Activated CD8-positive, alpha-beta memory T cell treated with anti-CD3 and anti-CD28 coated beads, Interleukin-2, amount 50 U/mL, for 24 hours (primary cell): ENCODE data around the gene RIMBP2.
"Not testable (repeated sequence)": the region's sequence is repeated elsewhere in the genome, so short reads cannot be mapped to it uniquely, and the experiment has no call there.

ENCODE experiments used
- DNase-seq: peaks from one replicate; pipeline ENCODE4 v3.0.0-alpha.2; 2020; ENCODE audit errors: extremely low read depth

Gene RIMBP2

DNA sequence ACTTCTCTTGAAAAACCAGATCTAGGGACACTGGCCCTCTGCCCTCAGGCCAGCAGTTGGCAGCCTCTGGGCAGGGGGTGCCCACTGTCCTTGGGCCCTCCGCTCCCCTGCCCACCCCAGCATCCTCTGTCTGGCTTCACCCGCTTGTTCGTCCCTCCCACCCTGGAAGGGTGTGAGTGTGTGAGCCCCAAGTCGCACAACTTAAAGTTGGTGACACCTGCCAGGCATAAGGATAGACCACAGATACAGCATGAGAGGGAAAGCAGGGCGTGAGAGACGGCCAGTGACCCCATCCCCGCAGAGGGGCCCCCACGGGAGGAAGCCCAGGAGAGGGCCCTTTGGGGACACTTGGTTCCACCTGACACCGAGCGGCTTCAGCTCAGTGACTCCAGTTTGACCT lies 23.5 kb upstream of the RIMBP2 start:
- DNase-seq = no peak

GRCh38 chr12:130738403-130738802 lies 22.3 kb upstream of the RIMBP2 start:
- DNase-seq = not testable (repeated sequence)

- DNase-seq = no peak
Measured at GRCh38 chr12:130737731-130738130, 21.6 kb upstream of the RIMBP2 start.

DNA sequence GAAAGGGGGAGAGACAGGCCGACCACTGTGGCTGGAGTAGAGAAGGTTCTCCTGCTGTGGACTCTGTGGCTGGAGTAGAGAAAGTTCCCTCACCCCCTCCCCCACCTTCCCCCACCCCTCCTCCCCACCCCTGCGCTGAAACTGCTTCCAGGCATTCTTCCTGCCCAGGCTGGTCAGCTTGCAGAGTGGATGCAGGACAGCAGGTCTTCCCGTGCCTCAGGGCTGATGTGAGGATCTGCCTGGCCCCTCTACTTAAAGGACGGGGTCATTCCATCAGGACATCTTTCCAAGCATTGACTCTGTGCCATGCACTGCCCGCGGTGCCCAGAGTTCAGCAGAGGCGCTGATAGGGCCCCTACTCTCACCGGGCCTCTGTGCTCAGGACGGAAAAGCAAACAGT lies 13.2 kb upstream of the RIMBP2 start:
- no peak for DNase-seq

- no peak for DNase-seq
Measured at GRCh38 chr12:130728158-130729058, 12.3 kb upstream of the RIMBP2 start.

DNA sequence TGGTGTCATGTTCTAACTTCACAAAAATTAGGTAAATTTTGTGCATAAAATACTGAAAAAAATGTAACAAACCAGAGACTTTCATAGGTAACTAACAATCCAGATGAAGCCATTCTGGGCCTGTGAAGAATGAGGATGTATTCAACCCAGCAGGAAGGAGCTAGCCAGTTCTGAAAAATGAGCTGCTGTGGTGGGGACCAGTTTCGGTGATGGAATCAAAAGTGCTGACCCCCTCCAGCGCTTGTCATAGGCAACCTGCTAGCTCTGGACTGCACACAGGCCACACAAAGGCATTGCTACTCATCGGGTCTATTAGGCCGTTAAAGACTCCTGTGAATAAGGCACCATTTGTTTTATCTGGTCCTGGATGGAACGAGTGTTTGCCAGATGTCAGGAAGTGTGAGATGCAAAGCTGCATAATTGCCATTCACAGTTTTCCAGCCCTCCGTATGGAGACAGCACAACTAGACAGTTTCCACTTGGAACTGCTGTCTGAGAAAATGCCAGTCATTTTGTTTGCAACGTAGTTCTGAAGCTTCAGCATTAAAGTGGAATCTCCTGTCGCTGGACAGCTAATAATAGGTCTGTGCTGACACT lies 3.3 kb upstream of the RIMBP2 start:
- no peak for DNase-seq

DNA sequence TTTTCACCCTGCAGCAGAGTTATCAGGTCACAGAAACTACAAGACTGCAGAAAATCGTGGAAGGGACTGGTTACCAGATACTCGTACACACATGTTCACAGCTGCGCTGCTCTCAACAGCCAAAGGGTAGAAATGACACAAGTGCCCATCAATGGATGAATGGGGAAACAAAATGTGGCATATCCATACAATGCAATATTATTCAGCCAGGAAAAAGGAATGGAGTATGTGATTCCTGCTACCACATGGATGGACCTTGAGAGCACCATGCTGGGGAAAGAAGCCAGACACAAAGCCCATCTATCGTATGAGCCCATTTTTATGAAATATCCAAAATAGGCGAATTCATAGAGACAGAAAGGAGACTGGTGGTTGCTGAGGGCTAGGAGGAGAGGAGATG lies 1.7 kb upstream of the RIMBP2 start:
- no peak for DNase-seq

DNA sequence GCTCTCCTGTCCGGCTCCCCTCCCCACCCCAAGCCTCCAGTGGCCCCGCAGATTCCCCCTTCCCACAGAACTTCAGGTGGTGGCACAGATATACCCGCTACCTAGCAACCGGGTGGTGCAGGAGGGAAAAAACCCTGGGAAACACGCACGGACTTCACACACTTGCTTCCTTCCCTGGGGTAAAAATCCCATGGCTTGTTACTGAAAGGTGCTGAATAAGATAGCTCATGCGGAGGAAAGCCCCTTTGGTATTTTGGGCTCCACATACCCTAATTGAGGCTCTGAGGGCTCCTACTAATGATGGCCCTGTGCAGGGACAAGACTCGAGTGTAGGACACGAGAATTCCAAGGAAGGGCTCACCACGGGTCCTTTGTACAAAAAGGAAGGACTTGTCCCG lies 869 bp upstream of the RIMBP2 start:
- DNase-seq = no peak

DNA sequence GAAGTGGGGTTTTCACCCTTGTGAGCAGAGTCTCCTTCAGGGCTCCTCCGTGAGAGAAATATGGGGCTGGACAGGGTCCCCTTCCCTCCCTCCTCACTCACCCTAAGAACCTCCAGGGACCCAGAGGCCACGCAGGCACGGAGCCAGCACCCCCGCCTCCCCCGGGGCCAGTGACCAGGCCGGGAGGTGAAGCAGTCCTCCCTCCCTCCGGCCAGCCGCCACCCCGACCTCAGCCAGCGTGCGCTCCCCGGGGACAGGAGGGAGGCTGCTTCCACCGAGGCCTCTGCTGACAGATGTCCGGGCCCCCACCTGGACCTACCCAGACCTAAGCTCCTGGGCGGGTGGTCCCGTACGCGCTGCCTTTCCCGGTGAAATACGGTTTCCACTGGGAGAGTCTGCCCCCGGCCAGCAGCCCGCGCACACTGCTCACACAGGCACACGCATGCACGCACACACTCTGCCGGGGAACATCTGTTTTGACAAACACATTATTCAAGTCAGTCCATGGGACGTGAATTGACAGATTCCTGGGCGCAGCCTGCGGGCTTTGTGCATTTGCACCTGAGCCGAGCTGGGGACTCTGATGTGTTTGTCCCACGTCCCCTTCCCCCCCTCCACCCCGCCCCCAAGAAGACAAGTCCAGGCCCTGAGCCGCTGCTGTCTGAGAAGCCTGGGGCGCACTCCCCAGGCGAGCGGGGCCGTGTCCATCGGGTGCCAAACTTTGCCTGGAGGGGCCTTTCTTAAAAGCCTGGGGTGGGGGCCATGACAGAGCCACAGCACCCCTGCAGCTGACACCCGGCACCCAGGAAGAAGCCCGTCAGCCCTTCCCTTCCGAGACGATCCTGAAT lies 725 bp downstream of the RIMBP2 start:
- DNase-seq = no peak

DNA sequence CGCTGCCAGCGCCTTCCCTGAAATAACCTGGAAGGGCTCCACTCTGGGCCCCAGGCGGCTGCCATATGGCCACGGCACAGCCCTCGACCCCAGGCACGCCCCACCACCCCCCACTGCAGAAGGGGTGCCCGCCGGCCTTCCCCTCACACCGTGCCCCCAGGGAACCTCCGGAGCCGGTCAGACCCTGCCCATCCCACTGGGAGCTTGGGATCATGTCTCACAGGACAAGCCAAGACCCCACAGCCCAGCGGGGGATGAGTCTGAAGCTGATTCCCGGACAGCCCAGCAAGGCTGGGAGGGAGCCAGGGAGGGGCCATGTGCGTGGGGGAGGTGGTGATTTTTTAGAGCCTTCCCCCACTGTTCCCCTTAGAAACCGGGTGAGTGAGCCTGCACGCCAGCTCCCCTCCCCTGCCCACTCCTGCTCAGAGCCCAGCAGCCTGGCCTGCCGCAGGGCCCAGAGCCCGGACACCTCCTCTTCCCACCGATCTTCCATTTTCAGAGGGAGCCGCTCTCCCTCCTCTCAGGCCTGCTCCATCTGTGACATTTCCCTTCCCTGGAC lies 1.4 kb downstream of the RIMBP2 start:
- no peak for DNase-seq

DNA sequence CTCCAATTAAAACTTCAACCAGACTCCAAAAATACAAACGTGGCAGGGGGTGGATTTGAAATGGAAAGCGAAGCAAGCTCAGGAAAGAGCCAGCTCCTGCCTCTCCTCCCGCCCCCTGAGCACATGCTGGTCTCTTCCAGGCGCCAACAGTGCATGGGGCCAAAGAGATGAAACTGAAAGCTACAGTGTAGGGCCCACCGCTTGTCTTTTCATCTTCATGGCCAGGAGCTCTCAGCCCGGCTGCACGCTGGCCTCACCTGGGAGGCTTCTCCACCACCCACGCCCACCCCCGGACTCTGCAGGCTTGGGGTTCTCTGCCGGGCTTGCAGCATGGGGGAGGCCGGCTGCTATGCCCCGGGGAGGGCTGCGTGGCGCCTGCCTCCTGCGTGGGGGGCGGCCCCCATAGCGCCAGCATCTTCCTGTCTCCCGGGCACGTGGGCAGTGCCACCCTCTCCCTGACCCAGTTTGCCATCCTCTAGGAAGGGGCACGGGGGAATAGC lies 2.0 kb downstream of the RIMBP2 start:
- DNase-seq = no peak

GRCh38 chr12:130713581-130713991 lies 2.5 kb downstream of the RIMBP2 start:
- no peak for DNase-seq

DNA sequence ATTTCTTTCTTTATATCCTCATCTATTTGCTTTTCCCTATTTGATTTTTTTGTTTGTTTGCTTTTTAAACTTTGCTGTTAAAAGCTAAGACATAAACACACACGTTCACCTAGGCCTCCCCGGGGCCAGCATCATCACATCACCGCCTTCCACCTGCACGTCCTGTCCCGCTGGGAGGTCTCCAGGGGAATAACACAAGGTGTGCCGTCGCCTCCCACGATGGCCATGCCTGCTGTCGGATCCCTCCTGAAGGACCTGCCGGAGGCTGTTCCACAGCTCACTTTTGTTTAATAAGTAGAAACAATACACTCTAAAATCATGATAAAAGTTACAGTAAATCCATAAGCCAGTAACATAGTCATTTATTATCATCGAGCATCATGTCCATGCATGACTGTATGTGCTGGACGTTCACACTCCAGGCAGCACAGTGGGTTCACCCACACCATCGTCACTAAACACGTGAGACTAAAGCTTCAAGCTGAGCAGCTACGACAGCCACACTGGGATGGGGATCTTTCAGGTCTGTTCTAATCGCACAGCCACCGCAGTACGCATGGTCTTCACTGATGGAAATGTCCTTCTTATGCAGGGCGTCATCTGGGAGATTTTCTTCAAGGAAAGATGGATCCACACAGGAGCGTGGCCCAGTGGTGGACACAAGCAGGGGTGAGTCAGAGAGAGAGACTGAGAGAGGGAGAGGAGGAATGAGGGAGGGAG lies 3.6 kb downstream of the RIMBP2 start:
- DNase-seq = no peak

DNA sequence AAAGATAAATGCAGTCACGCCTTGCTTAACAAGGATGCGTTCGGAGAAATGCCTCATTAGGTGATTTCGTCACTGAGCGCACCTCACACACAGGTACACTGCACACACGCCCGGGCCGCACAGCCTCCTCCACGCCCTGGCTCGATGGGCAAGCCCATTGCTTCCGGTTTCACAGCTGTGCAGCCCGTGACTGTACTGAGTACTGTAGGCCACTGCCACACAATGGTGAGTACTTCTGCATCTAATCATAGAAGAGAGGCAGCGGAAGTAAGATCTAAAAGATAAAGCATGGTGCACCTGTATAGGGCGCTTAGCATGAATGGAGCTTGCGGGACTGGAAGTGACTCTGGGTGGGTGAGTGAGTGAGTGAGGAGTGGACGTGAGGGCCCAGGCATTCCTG lies 4.3 kb downstream of the RIMBP2 start:
- DNase-seq = no peak

GRCh38 chr12:130710733-130711080 lies 5.4 kb downstream of the RIMBP2 start:
- no peak for DNase-seq

DNA sequence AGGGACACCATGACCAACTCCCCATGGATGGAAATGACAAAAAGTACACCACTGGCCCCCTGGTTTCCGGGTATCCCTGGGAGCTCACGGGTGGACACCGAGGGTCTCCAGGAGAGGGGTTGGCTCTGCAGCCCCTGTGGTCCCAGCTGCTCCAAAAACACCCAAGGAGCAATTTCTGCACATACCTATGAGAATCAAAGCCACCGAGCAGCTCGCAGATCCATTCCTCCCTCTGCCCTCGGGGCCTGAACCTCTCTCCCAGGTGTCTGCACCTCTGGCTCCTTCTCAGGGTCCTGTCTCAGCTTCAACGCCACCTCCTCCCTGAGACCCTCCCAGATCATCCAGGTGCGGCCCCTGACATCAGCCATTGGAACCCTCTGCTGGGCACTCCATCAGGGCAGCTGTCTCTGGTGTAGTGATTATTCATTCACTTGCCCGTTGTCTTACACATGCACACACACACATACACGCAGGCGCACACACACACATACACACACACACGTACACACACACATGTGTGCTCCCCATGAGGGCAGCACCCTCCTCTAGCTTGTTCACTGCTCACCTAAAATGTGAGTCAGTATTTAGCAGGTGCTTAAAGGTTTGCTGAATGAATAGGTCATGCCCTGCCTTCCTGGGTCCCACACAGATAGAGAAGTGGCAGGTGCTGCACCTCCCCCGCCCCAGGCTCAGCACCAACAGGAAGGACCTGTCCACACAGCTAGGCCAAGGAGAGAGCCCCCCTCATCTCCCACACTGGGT lies 5.9 kb downstream of the RIMBP2 start:
- DNase-seq = no peak

- no peak for DNase-seq
Measured at GRCh38 chr12:130709151-130709970, 6.7 kb downstream of the RIMBP2 start.

GRCh38 chr12:130708648-130709047 lies 7.5 kb downstream of the RIMBP2 start:
- DNase-seq = no peak

DNA sequence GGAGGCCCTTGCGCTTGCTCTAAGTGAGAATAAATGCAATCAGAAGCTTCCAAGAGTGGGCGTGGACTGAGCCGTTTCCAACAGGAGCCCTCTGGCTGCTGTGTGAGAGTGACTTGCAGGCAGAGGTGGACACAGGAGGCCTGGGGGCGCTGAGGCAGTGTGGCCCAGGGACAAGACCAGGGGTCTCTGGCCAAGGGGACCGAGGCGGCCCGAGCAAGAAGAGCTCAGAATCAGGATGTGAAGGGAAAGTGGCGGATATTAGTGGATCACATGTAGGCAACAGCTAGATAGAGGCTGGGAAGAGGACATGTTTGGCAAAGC lies 8.6 kb downstream of the RIMBP2 start:
- no peak for DNase-seq
